SK-N-SH treated with all-trans-retinoic acid at 6 μM for 48 hours (cell line): Measurements from ENCODE around the gene LRP8.

Experiments
- BACH2 ChIP-seq: fragments of 250-450 bp; sonication (Bioruptor Pico); IDR thresholded peaks from 2 replicates; pipeline ENCODE4 v1.9.0; 2021; ENCODE audit warnings: mild to moderate bottlenecking, borderline replicate concordance
- ZFP3 ChIP-seq: fragments of 250-450 bp; sonication (Bioruptor Pico); IDR thresholded peaks from 2 replicates; pipeline ENCODE4 v1.5.0; 2020; ENCODE audit warnings: mild to moderate bottlenecking, moderate library complexity

GRCh38 chr1:53254011-53254640, 73.7 kb downstream of the LRP8 start:
- no peak for TF ChIP-seq ZFP3 (CRISPR knock-in tag)
- TF ChIP-seq BACH2 (CRISPR knock-in tag): no peak
